GM23248 (cell line): ENCODE measurements around the gene SPATA19.

Experiments
- EZH2 ChIP-seq: fragments of 200-600 bp; sonication (generic); IDR thresholded peaks from 2 replicates; pipeline ENCODE4 v1.6.1; 2018; ENCODE audit warnings: antibody characterized with exemption, mild to moderate bottlenecking; ENCODE audit not compliant: insufficient read depth, poor library complexity, severe bottlenecking
- EZH2phosphoT487 ChIP-seq: fragments of 200-600 bp; sonication (generic); IDR thresholded peaks from 2 replicates; pipeline ENCODE4 v1.6.1; 2018; ENCODE audit warnings: antibody characterized with exemption, moderate library complexity, mild to moderate bottlenecking, low read depth; ENCODE audit not compliant: insufficient read depth

DNA sequence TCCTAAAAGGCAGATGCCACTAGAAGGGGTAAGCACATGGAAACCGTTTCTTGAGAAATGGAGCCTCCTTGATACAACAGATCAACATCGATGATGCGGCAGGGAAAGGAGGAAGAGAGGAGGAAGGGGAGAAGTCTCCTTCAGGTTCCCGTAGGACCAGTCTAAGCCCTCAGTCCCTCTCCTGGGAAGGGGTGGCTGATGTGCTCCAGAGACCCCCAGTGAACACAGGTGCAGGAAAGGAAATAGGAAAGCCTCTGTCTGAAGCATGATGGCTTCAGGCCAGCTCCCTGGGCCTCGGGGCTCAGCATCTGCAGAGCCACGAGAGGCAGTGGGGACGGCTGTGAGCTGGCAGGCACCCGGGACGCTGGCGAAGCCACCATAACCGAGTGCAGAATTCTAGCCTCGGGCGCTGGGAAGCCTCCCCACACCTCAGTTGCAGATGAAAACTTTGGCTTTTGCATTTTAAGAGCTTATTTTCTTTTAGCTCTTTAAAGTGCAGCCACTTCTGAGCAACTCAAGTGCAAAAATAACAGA lies 1.8 kb downstream of the SPATA19 start:
- TF ChIP-seq EZH2 (no peak), EZH2phosphoT487 (no peak)
